H1 (cell line): ENCODE measurements around the gene WTIP. TPM values are rescaled to one million over a fixed set of nuclear protein-coding genes. Genes with fewer than 3 reads are reported as not detected.

Experiments used
- CTCF ChIA-PET: fragments of 300-600 bp; sonication (Branson Sonifier 250); formaldehyde crosslinking; loops from one replicate; lab custom pipeline; 2021; ENCODE audit not compliant: partially characterized antibody; lab: Charles Lee
- POLR2A ChIA-PET: fragments of 300-600 bp; sonication (Branson Sonifier 250); formaldehyde crosslinking; loops from one replicate; lab custom pipeline; 2021; ENCODE audit warnings: inconsistent platforms; ENCODE audit not compliant: partially characterized antibody; lab: Charles Lee
- DNase-seq, 2 experiments: peaks; one replicate each; pipeline versions ENCODE4 v3.0.0 to v3.0.0-alpha.2; 2010 to 2022; ENCODE audit warnings: low spot score in 2 of 2, low read depth in 1 of 2, mixed read lengths in 1 of 2
- FAIRE-seq: peaks from 2 replicates; lab custom pipeline; 2011; peaks lifted over from hg19 to GRCh38; lab: Jason Lieb, UNC
- H2AFZ ChIP-seq: 2 replicates; pipeline ENCODE4 v1.8.1; 2012; ENCODE audit warnings: low read length, inconsistent platforms
- H2AK5ac ChIP-seq: 2 replicates; pipeline ENCODE4 v1.6.1; 2013; ENCODE audit warnings: low read depth, low read length
- H2BK120ac ChIP-seq: replicated peaks from 2 replicates; pipeline ENCODE3; 2013; ENCODE audit warnings: low read depth, low read length, inconsistent platforms
- H2BK12ac ChIP-seq: 2 replicates; pipeline ENCODE4 v1.6.1; 2013; ENCODE audit warnings: low read depth, low read length
- H2BK15ac ChIP-seq: 2 replicates; pipeline ENCODE4 v1.6.1; 2013; ENCODE audit warnings: low read length
- H2BK20ac ChIP-seq: 2 replicates; pipeline ENCODE4 v1.6.1; 2013; ENCODE audit warnings: low read length
- H2BK5ac ChIP-seq: 2 replicates; pipeline ENCODE4 v1.6.1; 2013; ENCODE audit warnings: low read depth, low read length
- H3K14ac ChIP-seq: 2 replicates; pipeline ENCODE4 v1.6.1; 2013; ENCODE audit warnings: inconsistent platforms; ENCODE audit not compliant: insufficient read length
- H3K18ac ChIP-seq: 2 replicates; pipeline ENCODE4 v1.6.1; 2013; ENCODE audit warnings: low read length; ENCODE audit errors: extremely low read depth
- H3K23ac ChIP-seq: 2 replicates; pipeline ENCODE4 v1.6.1; 2013; ENCODE audit warnings: inconsistent platforms; ENCODE audit not compliant: insufficient read length
- H3K23me2 ChIP-seq: 2 replicates; pipeline ENCODE4 v1.6.1; 2013; ENCODE audit warnings: low read depth, low read length
- H3K27ac ChIP-seq: 2 replicates; pipeline ENCODE4 v1.6.1; 2011; ENCODE audit warnings: low read depth, low read length, inconsistent platforms
- H3K27me3 ChIP-seq, 4 experiments: replicated peaks in 1 of 4; 1 replicate in 1 of 4; 2 replicates in 3 of 4; pipeline versions ENCODE4 v1.6.1 to v1.8.1; 2011 to 2013; ENCODE audit warnings: low read length in 3 of 4, mild to moderate bottlenecking in 3 of 4, inconsistent platforms in 2 of 4, mixed read lengths in 2 of 4, moderate library complexity in 1 of 4; ENCODE audit not compliant: control insufficient read depth in 3 of 4, insufficient read depth in 3 of 4; ENCODE audit errors: extremely low read depth in 1 of 4
- H3K36me3 ChIP-seq, 4 experiments: 2 replicates each; pipeline versions ENCODE4 v1.6.1 to v1.8.1; 2011 to 2013; ENCODE audit warnings: mild to moderate bottlenecking in 4 of 4, low read length in 3 of 4, moderate library complexity in 2 of 4, control low read depth in 1 of 4, inconsistent platforms in 1 of 4; ENCODE audit not compliant: insufficient read depth in 4 of 4, control insufficient read depth in 2 of 4
- H3K4ac ChIP-seq: replicated peaks from 2 replicates; pipeline ENCODE3; 2013; ENCODE audit warnings: low read length, low read depth, mixed read lengths, inconsistent platforms; ENCODE audit not compliant: insufficient read length
- H3K4me1 ChIP-seq, 4 experiments: replicated peaks in 1 of 4; 1 replicate in 1 of 4; 2 replicates in 3 of 4; pipeline versions ENCODE4 v1.6.1 to v1.8.1; 2011 to 2013; ENCODE audit warnings: low read length in 3 of 4, inconsistent platforms in 2 of 4, mixed read lengths in 1 of 4; ENCODE audit not compliant: insufficient read depth in 4 of 4, control insufficient read depth in 3 of 4
- H3K4me2 ChIP-seq, 2 experiments: 2 replicates each; pipeline versions ENCODE4 v1.6.1 to v1.8.1; 2011 to 2013; ENCODE audit warnings: low read depth in 2 of 2, low read length in 2 of 2, control low read depth in 1 of 2, inconsistent platforms in 1 of 2, mild to moderate bottlenecking in 1 of 2; ENCODE audit not compliant: insufficient read depth in 1 of 2
- H3K4me3 ChIP-seq, 4 experiments: fragments of 200-600, 300-600 bp in 1 of 4; sonication (generic), shearing (Covaris generic), sonication (Bioruptor Twin) in 1 of 4; 2 replicates each; pipeline versions ENCODE4 v1.5.1 to v1.8.1; 2011 to 2016; ENCODE audit warnings: low read length in 4 of 4, low read depth in 3 of 4, control low read depth in 2 of 4, inconsistent platforms in 2 of 4, mild to moderate bottlenecking in 2 of 4, mixed read lengths in 1 of 4, moderate library complexity in 1 of 4; ENCODE audit not compliant: insufficient read depth in 2 of 4; ENCODE audit errors: extremely low read depth in 1 of 4
- H3K56ac ChIP-seq: replicated peaks from 2 replicates; pipeline ENCODE3; 2013; ENCODE audit warnings: low read depth, mild to moderate bottlenecking, mixed read lengths, low read length, inconsistent platforms; ENCODE audit not compliant: insufficient read length
- H3K79me1 ChIP-seq: 2 replicates; pipeline ENCODE4 v1.6.1; 2013; ENCODE audit warnings: low read depth, low read length, control low read depth
- H3K79me2 ChIP-seq, 2 experiments: 2 replicates each; pipeline versions ENCODE4 v1.6.1 to v1.8.1; 2012 to 2013; ENCODE audit warnings: low read length in 2 of 2, mild to moderate bottlenecking in 2 of 2, inconsistent platforms in 1 of 2; ENCODE audit not compliant: insufficient read depth in 2 of 2, control insufficient read depth in 1 of 2
- H3K9ac ChIP-seq, 4 experiments: replicated peaks in 1 of 4; 1 replicate in 1 of 4; 2 replicates in 3 of 4; pipeline versions ENCODE4 v1.6.1 to v1.8.1; 2011 to 2013; ENCODE audit warnings: low read depth in 3 of 4, low read length in 3 of 4, control low read depth in 2 of 4, mild to moderate bottlenecking in 2 of 4, moderate library complexity in 2 of 4, inconsistent platforms in 1 of 4; ENCODE audit errors: extremely low read depth in 1 of 4
- H3K9me3 ChIP-seq, 2 experiments: 2 replicates each; pipeline versions ENCODE4 v1.6.1 to v1.8.1; 2012 to 2013; ENCODE audit warnings: mild to moderate bottlenecking in 2 of 2, moderate library complexity in 2 of 2, control low read depth in 1 of 2, inconsistent platforms in 1 of 2, low read depth in 1 of 2, low read length in 1 of 2, mixed read lengths in 1 of 2; ENCODE audit not compliant: insufficient read depth in 2 of 2
- H4K20me1 ChIP-seq, 2 experiments: replicated peaks in 1 of 2; 2 replicates each; pipeline versions ENCODE3 to v1.8.1; 2011 to 2013; ENCODE audit warnings: inconsistent platforms in 2 of 2, low read length in 2 of 2, mild to moderate bottlenecking in 1 of 2; ENCODE audit not compliant: insufficient read depth in 2 of 2, control insufficient read depth in 1 of 2
- H4K5ac ChIP-seq: 2 replicates; pipeline ENCODE4 v1.6.1; 2013; ENCODE audit warnings: low read length, low read depth, mixed read lengths, inconsistent platforms; ENCODE audit not compliant: insufficient read length
- H4K8ac ChIP-seq: 2 replicates; pipeline ENCODE4 v1.8.0; 2013; ENCODE audit warnings: mild to moderate bottlenecking, moderate library complexity, low read length, inconsistent platforms; ENCODE audit not compliant: insufficient read depth; ENCODE audit errors: extremely low read depth
- H4K91ac ChIP-seq: replicated peaks from 2 replicates; pipeline ENCODE3; 2013; ENCODE audit warnings: low read length, mixed read lengths, inconsistent platforms; ENCODE audit not compliant: insufficient read length
- CEBPB ChIP-seq: IDR thresholded peaks from 2 replicates; pipeline ENCODE4 v1.6.1; 2012; ENCODE audit warnings: low read depth, low read length
- NRF1 ChIP-seq: IDR thresholded peaks from 2 replicates; pipeline ENCODE4 v1.6.1; 2011; ENCODE audit warnings: mild to moderate bottlenecking, low read depth, low read length, improper control_type of control experiment
- POU5F1 ChIP-seq: IDR thresholded peaks from 2 replicates; pipeline ENCODE4 v1.6.1; 2011; ENCODE audit warnings: low read depth, mild to moderate bottlenecking, low read length, moderate library complexity
- RBBP5 ChIP-seq: IDR thresholded peaks from 2 replicates; pipeline ENCODE4 v1.7.1; 2012; ENCODE audit warnings: low read depth, mild to moderate bottlenecking, inconsistent platforms, low read length, moderate library complexity, borderline replicate concordance
- RNF2 ChIP-seq: fragments of 200-900, 300-1000 bp; sonication (generic); IDR thresholded peaks from 2 replicates; pipeline ENCODE4 v1.7.1; 2016; ENCODE audit warnings: borderline replicate concordance, low read depth, mild to moderate bottlenecking, antibody characterized with exemption, low read length; ENCODE audit not compliant: poor library complexity, severe bottlenecking; ENCODE audit errors: missing control alignments
- SRF ChIP-seq: IDR thresholded peaks from 2 replicates; pipeline ENCODE4 v1.6.1; 2011; ENCODE audit warnings: mild to moderate bottlenecking, low read depth, low read length, moderate library complexity
- SUZ12 ChIP-seq: fragments of 200-600 bp; sonication (generic); IDR thresholded peaks from 2 replicates; pipeline ENCODE4 v1.6.1; 2012; ENCODE audit warnings: mild to moderate bottlenecking, inconsistent platforms, low read length, moderate library complexity, mixed read lengths
- TAF1 ChIP-seq: IDR thresholded peaks from 2 replicates; pipeline ENCODE4 v1.6.1; 2011; ENCODE audit warnings: mild to moderate bottlenecking, low read depth, low read length
- WGBS, 2 experiments: shearing (Covaris generic) in 1 of 2; methylation state at CpG; one replicate each; pipeline versions ENCODE4 v1.1.6 to v1.1.7; 2013 to 2015; ENCODE audit warnings: low lambda C conversion rate in 2 of 2, mixed read lengths in 2 of 2, inconsistent platforms in 1 of 2, low coverage in 1 of 2, missing lambda C conversion rate in 1 of 2; ENCODE audit not compliant: insufficient replicate concordance in 2 of 2, insufficient coverage in 1 of 2, insufficient read length in 1 of 2; ENCODE audit errors: extremely low coverage in 1 of 2, missing lambda C conversion rate in 1 of 2; 5-methylcytosine and 5-hydroxymethylcytosine counted together
- polyA plus RNA-seq, 7 experiments: library from polyadenylated mRNA; depleted of rRNA in 3 of 7; stranded (reverse) in 5 of 7; unstranded in 2 of 7; fragments of >200 nt in 5 of 7; fragments of 200-250 nt in 2 of 7; gene quantifications; 1 replicate in 5 of 7; 2 replicates in 1 of 7; 4 replicates in 1 of 7; pipeline versions ENCODE4 v1.2.1 to v1.2.3, GENCODE V29; 2011 to 2013; ENCODE audit warnings: missing spikeins in 2 of 7, mixed read lengths in 2 of 7
- total RNA-seq: library from RNA; stranded (reverse); fragmentation: NEBNext Ultra II Directional; extraction: Animal tissue kit (Norgen Biotek cat#: 25700); gene quantifications from 2 replicates; pipeline ENCODE4 v1.2.1, GENCODE V29; 2021
- TF ChIP-seq, protein P1 (sequence below): IDR thresholded peaks from 2 replicates; pipeline ENCODE4 v1.6.1; 2011; ENCODE audit warnings: low read depth, mild to moderate bottlenecking, low read length; ENCODE audit not compliant: insufficient read depth

WTIP gene
- total and polyA plus RNA-seq, 2 of the 8 experiments (the other 6 are each of a cell fraction or from before 2014, with no cell fraction given), result 8.7 to 15.4 TPM

DNA sequence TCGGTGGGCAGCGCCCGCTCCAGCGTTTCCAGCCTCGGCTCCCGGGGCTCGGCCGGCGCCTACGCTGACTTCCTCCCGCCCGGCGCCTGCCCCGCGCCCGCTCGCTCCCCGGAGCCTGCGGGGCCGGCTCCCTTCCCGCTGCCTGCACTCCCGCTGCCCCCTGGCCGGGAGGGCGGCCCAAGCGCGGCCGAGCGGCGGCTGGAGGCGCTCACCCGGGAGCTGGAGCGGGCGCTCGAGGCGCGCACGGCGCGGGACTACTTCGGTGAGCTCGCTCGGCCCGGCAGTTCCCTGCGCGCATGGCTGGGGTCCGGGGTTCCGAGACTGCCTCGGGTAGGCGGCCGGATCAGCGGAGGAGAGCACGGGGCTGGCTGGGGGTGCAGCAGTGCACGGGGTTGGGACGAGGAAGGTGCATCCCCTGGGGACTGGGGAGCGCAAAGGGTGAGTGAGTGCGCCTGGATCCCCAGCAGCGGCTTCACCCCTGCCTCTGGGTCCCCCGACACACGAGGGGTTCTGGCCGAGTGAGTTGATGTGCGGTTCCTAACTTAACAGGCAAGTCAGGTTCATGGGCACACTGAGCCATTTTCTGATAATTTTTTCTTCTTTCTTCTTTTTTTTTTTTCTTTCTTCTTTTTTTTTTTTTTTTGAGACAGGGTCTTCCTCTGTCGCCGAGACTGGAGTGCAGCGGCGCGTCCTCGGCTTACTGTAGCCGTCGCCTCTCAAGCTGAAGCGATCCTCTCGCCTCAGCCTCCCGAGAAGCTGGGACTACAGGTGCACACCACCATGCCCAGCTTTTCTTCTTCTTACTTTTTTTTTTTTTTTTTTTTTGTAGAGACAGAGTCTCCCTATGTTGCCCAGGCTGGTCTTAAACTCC lies 1.1 kb downstream of the WTIP start:
- ChIA-PET CTCF (interaction anchor here (0.5 to 1.8 kb wide), 5 partner anchors 11 to 1380 kb away, joined by 3 to 6 read pairs (median 3); no protein-coding TSS in a partner anchor), POLR2A (interaction anchor here (0.8 to 6.1 kb wide), 14 partner anchors 8 to 517 kb away, joined by 3 to 63 read pairs (median 6); partner anchors contain the start of genes GPI and ZNF302)
- Histone ChIP-seq H3K27me3 (peaks cover 0 to 23% (median 16%) of the 10 kb centered on the region in 4 experiments; a peak in 6 of 7 replicates), H3K4ac (no peak overlapping the region), H4K8ac (peak overlapping the region; percentile 89), H3K36me3 (no peaks in the 10 kb centered on the region), H3K79me2 (peaks cover 0 to 6% of the 10 kb centered on the region in 2 experiments; a peak in 1 of 4 replicates), H3K79me1 (peaks cover 2% of the 10 kb centered on the region; the same call in 1 of the 2 replicates), H4K20me1 (peaks cover 0 to 13% of the 10 kb centered on the region in 2 experiments), H3K4me1 (peaks cover 0 to 18% (median 12%) of the 10 kb centered on the region in 4 experiments; a peak in 6 of 7 replicates), H4K91ac (no peak overlapping the region), H2BK12ac (no peak overlapping the region), H2BK15ac (no peak overlapping the region), H3K14ac (no peak overlapping the region), H4K5ac (no peak overlapping the region), H3K4me3 (peak overlapping the region; percentile 61 to 84 (median 71)), H2BK20ac (no peak overlapping the region; the same call in 1 of the 2 replicates), H3K4me2 (peak overlapping the region; percentile 82 to 88), H3K23ac (no peak overlapping the region), H3K9ac (peak overlapping the region; percentile 6 to 89 (median 66); a peak in 6 of 7 replicates), H3K56ac (peak overlapping the region; percentile 53), H3K23me2 (peaks cover 18% of the 10 kb centered on the region; the same call in 1 of the 2 replicates), H3K18ac (peak overlapping the region; percentile 13; the same call in 1 of the 2 replicates), H3K27ac (no peak overlapping the region), H2BK5ac (no peak overlapping the region), H2AFZ (no peak overlapping the region), H2BK120ac (no peak overlapping the region), H3K9me3 (peaks cover 0 to 4% of the 10 kb centered on the region in 2 experiments; a peak in 1 of 4 replicates), H2AK5ac (no peak overlapping the region)
- DNase-seq (peak in 1 of 2 experiments; percentile 72), FAIRE-seq (no peak)
- WGBS, 2 experiments, result 4% methylated on average over 19 of the region's 72 CpGs; no CpG with 5 or more reads in 1 of the 2 experiments
- TF ChIP-seq TAF1, result peak; percentile 24; the same call in 1 of the 2 replicates
- peak; percentile 57; the same call in 1 of the 2 replicates for TF ChIP-seq SUZ12
- no peak for TF ChIP-seq RNF2
- TF ChIP-seq, protein P1, sequence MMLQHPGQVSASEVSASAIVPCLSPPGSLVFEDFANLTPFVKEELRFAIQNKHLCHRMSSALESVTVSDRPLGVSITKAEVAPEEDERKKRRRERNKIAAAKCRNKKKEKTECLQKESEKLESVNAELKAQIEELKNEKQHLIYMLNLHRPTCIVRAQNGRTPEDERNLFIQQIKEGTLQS, result no peak
- TF ChIP-seq CEBPB, result no peak
- TF ChIP-seq NRF1, result no peak
- no peak for TF ChIP-seq POU5F1
- TF ChIP-seq RBBP5, result peak; percentile 79
- no peak for TF ChIP-seq SRF
